GM18951 (cell line): ENCODE measurements around the gene CSF1R.

ENCODE experiments used
- POLR2A ChIP-seq: IDR thresholded peaks from 4 replicates; pipeline ENCODE4 v1.6.1; 2011; ENCODE audit warnings: mild to moderate bottlenecking; ENCODE audit not compliant: insufficient read length, insufficient read depth; ENCODE audit errors: extremely low read depth
- in situ Hi-C: fragments of 300-500 bp; cut with MboI; formaldehyde crosslinking; loops from one replicate; pipeline ENCODE4 v1.12.0; 2022; ENCODE audit warnings: low sequenced_read_pairs, mixed read lengths, inconsistent platforms; ENCODE audit not compliant: unreplicated experiment

The CSF1R gene

GRCh38 chr5:150085950-150086715 is at the start of gene CSF1R:
Gene CSF1R, minus strand, starts transcription at chr5:150086554. Its CDS starts 127 bp downstream, at chr5:150086427.
- in situ Hi-C loops, result no loop called here
- TF ChIP-seq POLR2A, result no peak

- TF ChIP-seq POLR2A, result no peak
- in situ Hi-C loops, result no loop called here
Observed at GRCh38 chr5:150135557-150136304, 49.4 kb upstream of the CSF1R start.

GRCh38 chr5:150134198-150134588 is 47.8 kb upstream of the CSF1R start:
- TF ChIP-seq POLR2A, result no peak
- in situ Hi-C loops, result no loop called here

- in situ Hi-C loops, result no loop called here
- TF ChIP-seq POLR2A, result no peak
Observed at GRCh38 chr5:150133581-150134197, 47.3 kb upstream of the CSF1R start.

GRCh38 chr5:150132740-150133139 is 46.4 kb upstream of the CSF1R start:
- no peak for TF ChIP-seq POLR2A
- in situ Hi-C loops, result no loop called here

GRCh38 chr5:150131978-150132694 is 45.8 kb upstream of the CSF1R start:
- in situ Hi-C loops, result no loop called here
- no peak for TF ChIP-seq POLR2A

GRCh38 chr5:150131461-150131860 is 45.1 kb upstream of the CSF1R start:
- no peak for TF ChIP-seq POLR2A

GRCh38 chr5:150130493-150130922 is 44.2 kb upstream of the CSF1R start:
- in situ Hi-C loops, result no loop called here
- TF ChIP-seq POLR2A, result no peak

More at GRCh38 chr5:150131461-150131860, 45.1 kb upstream of the CSF1R start:
- in situ Hi-C loops, result no loop called here

DNA sequence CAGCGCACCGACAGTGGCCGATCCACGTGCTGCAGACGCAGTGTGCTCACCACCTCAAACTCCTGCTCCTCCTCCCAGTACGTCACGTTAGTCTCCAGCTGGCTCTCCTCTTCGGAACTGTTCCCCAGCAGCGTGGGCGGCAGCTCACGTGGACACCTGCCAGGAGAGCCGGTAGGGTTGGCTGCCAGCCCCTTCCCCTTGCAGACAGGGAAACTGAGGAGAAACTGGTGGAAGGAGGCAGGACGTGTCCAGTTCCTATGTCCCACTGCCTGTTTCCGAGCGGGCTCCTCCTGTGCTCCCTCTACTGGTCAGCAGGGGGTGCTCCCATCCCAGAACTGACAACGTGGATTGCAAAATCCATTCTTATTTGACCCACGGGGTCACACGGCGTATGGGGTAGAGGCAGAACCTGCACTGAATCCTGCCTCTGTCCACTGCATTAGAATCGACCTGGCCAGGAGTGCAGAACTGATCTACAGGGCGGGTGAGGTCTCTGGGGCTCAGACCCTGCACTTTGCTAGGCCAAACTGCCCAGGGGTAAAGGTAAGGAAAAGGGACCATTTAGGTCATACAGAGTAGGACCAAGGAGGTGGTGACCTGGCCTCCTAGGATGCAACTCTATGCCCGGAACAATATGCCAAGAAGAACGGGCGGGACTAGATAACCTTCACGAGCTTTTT is 43.6 kb upstream of the CSF1R start:
- TF ChIP-seq POLR2A, result no peak
- in situ Hi-C loops, result no loop called here

GRCh38 chr5:150129454-150129812 is 43.1 kb upstream of the CSF1R start:
- in situ Hi-C loops, result no loop called here

DNA sequence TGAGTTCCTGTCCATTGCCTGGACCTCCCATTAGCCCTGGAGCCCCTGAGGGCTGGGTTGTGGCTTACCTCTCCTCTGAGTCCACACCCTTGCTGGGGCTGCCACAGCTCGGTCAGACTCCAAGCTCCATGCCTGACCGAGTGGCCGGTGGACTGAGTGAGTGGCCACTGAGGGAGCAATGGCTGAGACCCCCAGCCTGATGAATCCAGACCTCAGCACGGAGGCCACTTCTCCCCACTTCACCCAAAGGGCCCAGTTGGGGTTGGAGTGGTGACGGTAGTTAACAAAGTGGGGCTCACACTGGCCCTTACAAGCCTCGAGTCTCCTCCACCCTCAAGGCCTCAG is 40.5 kb upstream of the CSF1R start:
- TF ChIP-seq POLR2A, result no peak
- in situ Hi-C loops, result no loop called here

More at GRCh38 chr5:150129454-150129812, 43.1 kb upstream of the CSF1R start:
- no peak for TF ChIP-seq POLR2A

GRCh38 chr5:150126199-150126920 is 40.0 kb upstream of the CSF1R start:
- in situ Hi-C loops, result no loop called here

More at GRCh38 chr5:150126199-150126920, 40.0 kb upstream of the CSF1R start:
- no peak for TF ChIP-seq POLR2A
